Right lobe of liver (tissue), 6 donors: ENCODE data around the gene LRRTM4. TPM values are rescaled to one million over a fixed set of nuclear protein-coding genes. Genes with fewer than 3 reads are reported as not detected.

ENCODE experiments used
- ATAC-seq, 4 donors: fragments of 200-7000 bp; cut with Tn5 transposase; one replicate each; pipeline ENCODE4 v1.9.1; 2020; ENCODE audit warnings: mild to moderate bottlenecking in 4 of 4, moderate library complexity in 4 of 4
- DNase-seq, 3 donors: peaks; one replicate each; pipeline ENCODE4 v3.0.0-alpha.2; 2020
- H3K27ac ChIP-seq, 3 donors: fragments of 200-600 bp; one replicate each; pipeline ENCODE4 v1.8.0; 2022
- H3K27me3 ChIP-seq, 2 donors: fragments of 200-600 bp; one replicate each; pipeline ENCODE4 v1.8.0; 2022
- H3K36me3 ChIP-seq, 4 donors: fragments of 200-600 bp; sonication (generic) in 1 of 4; one replicate each; pipeline versions ENCODE4 v1.5.1 to v1.8.0; 2017 to 2022; ENCODE audit warnings: control low read depth in 1 of 4
- H3K4me1 ChIP-seq, 4 donors: fragments of 200-600 bp; sonication (generic) in 1 of 4; one replicate each; pipeline versions ENCODE4 v1.5.1 to v1.8.0; 2017 to 2022; ENCODE audit warnings: control low read depth in 1 of 4
- H3K4me3 ChIP-seq, 3 donors: fragments of 200-600 bp; one replicate each; pipeline ENCODE4 v1.8.0; 2022
- H3K9me3 ChIP-seq, 4 donors: fragments of 200-600 bp; sonication (generic) in 1 of 4; one replicate each; pipeline versions ENCODE4 v1.5.1 to v1.8.0; 2017 to 2022; ENCODE audit warnings: control low read depth in 1 of 4
- POLR2A ChIP-seq: fragments of 450-650 bp; IDR thresholded peaks from one replicate; pipeline ENCODE4 v1.6.1; 2017; ENCODE audit warnings: antibody characterized with exemption, mild to moderate bottlenecking
- WGBS: methylation state at CpG from one replicate; pipeline ENCODE4 v1.1.6; 2018; ENCODE audit warnings: low coverage, low lambda C conversion rate; ENCODE audit not compliant: insufficient coverage; ENCODE audit errors: missing lambda C conversion rate; 5-methylcytosine and 5-hydroxymethylcytosine counted together
- intact Hi-C, 2 donors: fragments of 100-400 bp; cut with DNase I; formaldehyde crosslinking; loops; one replicate each; pipeline versions ENCODE4 v1.11.2 to v1.14.1; 2022
- total RNA-seq, 6 experiments: library from RNA; depleted of rRNA in 2 of 6; stranded (reverse); fragments of >200 nt in 2 of 6; fragmentation: NEBNext Ultra II Directional in 3 of 6; extraction: Animal tissue kit (Norgen Biotek cat#: 25700) in 3 of 6; gene quantifications; one replicate each; pipeline versions ENCODE4 v1.1.0 to v1.2.4, GENCODE V29; 2016 to 2023
- TF ChIP-seq, protein P1 (sequence below), 4 donors: fragments of 200-600 bp in 3 of 4; fragments of 450-650 bp in 1 of 4; IDR thresholded peaks; one replicate each; pipeline versions ENCODE4 v1.5.1 to v1.8.0; 2016 to 2022; ENCODE audit warnings: antibody characterized with exemption in 4 of 4, mild to moderate bottlenecking in 2 of 4
- donor health status: DM: no; HTN: yes; CAD: no.
- donor health status: DM: no; HTN: no; CAD: no.
- donor health status: DM: no; HTN: no; CAD: no.
- donor health status: DM: no; HTN: yes; CAD: no.
- donor health status: DM: no; HTN: yes; CAD: no.

The LRRTM4 gene
- total RNA-seq, 6 experiments from 2014 or later, result 0.09 to 0.10 (median 0.09) TPM; not detected in 3

DNA sequence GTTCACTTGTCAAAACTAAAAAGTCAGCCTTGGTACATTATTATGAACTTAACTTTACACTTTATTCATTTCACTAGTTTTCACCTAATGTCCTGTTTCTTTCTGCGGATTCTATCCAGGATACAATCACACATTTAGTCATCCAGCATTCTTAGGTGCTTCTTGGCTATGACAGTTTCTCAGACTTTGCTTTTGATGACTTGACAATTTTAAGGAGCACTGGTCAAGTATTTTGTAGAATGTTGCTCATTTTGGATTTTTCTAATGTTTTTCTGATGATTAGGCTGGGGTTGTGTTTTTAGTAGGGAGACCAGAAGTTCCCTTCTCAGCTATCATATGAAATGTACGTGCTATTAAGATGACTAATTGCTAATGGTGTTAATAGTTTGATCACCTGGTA is 601.2 kb downstream of the LRRTM4 start:
- no peaks in the 10 kb centered on the region for H3K36me3 ChIP-seq
- no peak overlapping the region for H3K4me3 ChIP-seq
- no peaks in the 10 kb centered on the region for H3K9me3 ChIP-seq
- no peak for DNase-seq
- no peak for ATAC-seq
- no peaks in the 10 kb centered on the region for H3K4me1 ChIP-seq
- H3K27ac ChIP-seq, result no peak overlapping the region
- WGBS, result 47% methylated on average over 2 of the region's 2 CpGs
- TF ChIP-seq POLR2A, result no peak
- TF ChIP-seq, protein P1, sequence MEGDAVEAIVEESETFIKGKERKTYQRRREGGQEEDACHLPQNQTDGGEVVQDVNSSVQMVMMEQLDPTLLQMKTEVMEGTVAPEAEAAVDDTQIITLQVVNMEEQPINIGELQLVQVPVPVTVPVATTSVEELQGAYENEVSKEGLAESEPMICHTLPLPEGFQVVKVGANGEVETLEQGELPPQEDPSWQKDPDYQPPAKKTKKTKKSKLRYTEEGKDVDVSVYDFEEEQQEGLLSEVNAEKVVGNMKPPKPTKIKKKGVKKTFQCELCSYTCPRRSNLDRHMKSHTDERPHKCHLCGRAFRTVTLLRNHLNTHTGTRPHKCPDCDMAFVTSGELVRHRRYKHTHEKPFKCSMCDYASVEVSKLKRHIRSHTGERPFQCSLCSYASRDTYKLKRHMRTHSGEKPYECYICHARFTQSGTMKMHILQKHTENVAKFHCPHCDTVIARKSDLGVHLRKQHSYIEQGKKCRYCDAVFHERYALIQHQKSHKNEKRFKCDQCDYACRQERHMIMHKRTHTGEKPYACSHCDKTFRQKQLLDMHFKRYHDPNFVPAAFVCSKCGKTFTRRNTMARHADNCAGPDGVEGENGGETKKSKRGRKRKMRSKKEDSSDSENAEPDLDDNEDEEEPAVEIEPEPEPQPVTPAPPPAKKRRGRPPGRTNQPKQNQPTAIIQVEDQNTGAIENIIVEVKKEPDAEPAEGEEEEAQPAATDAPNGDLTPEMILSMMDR (IDR thresholded peaks at IDR 0.05), result no peak
- intact Hi-C loops, result no loop called here
- H3K27me3 ChIP-seq, result no peaks in the 10 kb centered on the region

DNA sequence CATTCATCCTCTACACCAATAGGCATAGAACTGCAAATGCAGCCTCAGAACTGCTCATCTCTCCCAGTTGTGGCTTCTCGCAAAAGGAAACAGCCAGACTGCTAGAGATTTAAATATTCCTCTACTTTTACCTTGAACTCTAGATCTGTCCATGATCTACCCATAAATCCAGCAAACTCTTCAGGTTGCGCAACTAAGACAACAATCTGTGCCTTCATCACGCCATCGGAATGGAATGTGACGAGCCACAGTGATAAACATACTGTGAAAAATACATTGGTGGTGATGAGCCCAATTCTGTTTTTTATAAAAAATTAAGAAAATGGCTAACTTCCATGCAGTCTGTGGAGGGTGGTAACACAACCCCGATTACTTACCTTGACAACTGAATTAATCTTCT is 626.7 kb downstream of the LRRTM4 start:
- Histone ChIP-seq H3K27me3 (no peaks in the 10 kb centered on the region), H3K9me3 (no peaks in the 10 kb centered on the region), H3K36me3 (no peaks in the 10 kb centered on the region), H3K4me3 (no peak overlapping the region), H3K4me1 (no peaks in the 10 kb centered on the region), H3K27ac (no peak overlapping the region)
- intact Hi-C loops, result no loop called here
- no peak for TF ChIP-seq POLR2A
- TF ChIP-seq, protein P1 (IDR thresholded peaks at IDR 0.05), result no peak
- ATAC-seq (no peak), DNase-seq (no peak)
- WGBS, result 48% methylated on average over 5 of the region's 6 CpGs

DNA sequence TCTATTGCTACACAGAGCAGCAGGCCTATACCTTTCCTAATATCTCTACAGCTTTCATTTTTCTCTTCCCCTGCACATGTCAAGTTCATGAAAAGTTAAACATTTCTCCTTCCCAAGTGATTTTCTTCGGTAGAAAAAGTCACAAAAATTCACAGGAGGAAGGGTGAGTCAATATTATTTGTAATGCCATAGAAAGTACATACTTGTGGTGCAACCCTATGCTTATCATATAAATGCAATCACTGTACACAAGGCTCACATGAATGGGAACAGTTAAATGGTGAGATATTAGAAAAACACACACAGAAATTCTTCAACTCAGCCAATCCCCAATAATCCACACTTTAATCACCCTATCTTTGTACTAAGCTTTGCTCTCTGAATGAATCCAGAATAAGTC is 651.6 kb downstream of the LRRTM4 start:
- Histone ChIP-seq H3K27me3 (no peaks in the 10 kb centered on the region), H3K27ac (no peak overlapping the region), H3K4me3 (no peak overlapping the region), H3K36me3 (no peaks in the 10 kb centered on the region), H3K4me1 (no peaks in the 10 kb centered on the region), H3K9me3 (no peaks in the 10 kb centered on the region)
- TF ChIP-seq, protein P1 (IDR thresholded peaks at IDR 0.05), result no peak
- TF ChIP-seq POLR2A, result no peak
- WGBS, result 6% methylated on average over 1 of the region's 1 CpG
- DNase-seq, result no peak
- ATAC-seq, result no peak
- intact Hi-C loops, result no loop called here

DNA sequence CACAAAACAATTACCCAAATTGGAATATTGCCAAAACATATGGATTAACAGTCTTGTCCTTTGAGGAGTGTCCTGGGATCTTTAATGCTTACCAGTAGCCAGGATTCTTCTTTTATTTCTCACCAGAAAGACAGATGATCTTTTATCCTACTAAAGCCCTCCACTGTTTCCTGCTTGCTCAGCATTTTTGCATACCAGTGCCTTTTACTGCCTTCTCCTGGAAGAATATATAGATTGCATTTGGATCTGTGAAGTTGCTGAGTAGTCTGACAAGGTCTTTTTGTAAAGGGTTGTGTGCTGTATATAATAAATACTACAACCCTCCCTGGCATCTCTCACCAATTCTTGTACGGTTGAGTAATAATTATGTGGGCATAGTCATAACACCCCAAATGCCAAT is 652.2 kb downstream of the LRRTM4 start:
- TF ChIP-seq, protein P1 (IDR thresholded peaks at IDR 0.05), result no peak
- no peak for TF ChIP-seq POLR2A

DNA sequence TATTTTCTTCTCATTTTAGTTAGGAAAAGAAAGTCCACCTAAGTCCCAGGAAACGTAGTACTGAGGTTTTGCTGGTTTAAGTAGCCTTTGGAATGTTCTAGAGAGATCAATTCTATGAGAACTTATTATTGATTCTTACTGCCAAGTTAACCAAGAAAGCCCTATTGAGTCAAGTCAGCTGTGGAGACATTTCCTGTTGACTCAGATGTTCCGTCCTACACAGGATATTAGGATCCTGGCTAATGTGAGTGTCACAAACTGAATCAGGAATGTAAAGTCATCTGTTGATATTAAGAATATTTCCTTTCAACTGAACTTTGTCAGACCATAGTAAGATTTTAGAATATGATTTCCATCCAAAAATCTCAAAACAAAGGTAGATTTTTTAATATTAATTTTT is 654.3 kb downstream of the LRRTM4 start:
- intact Hi-C loops, result no loop called here
- 13% methylated on average over 2 of the region's 2 CpGs for WGBS
- no peak for DNase-seq
- H3K27me3 ChIP-seq, result no peaks in the 10 kb centered on the region
- H3K27ac ChIP-seq, result no peak overlapping the region
- H3K4me3 ChIP-seq, result no peak overlapping the region
- H3K36me3 ChIP-seq, result no peaks in the 10 kb centered on the region
- no peak for TF ChIP-seq POLR2A
- TF ChIP-seq, protein P1 (IDR thresholded peaks at IDR 0.05), result no peak
- no peaks in the 10 kb centered on the region for H3K9me3 ChIP-seq
- no peaks in the 10 kb centered on the region for H3K4me1 ChIP-seq
- peak in 1 of 4 donors; percentile 42 for ATAC-seq

More for the DNA sequence above, 652.2 kb downstream of the LRRTM4 start:
- no peak overlapping the region for H3K4me3 ChIP-seq
- no peak for DNase-seq
- 91% methylated on average over 1 of the region's 1 CpG for whole genome bisulfite sequencing
- no peak overlapping the region for H3K27ac ChIP-seq
- no peaks in the 10 kb centered on the region for H3K36me3 ChIP-seq
- intact Hi-C loops, result no loop called here
- no peaks in the 10 kb centered on the region for H3K27me3 ChIP-seq
- no peaks in the 10 kb centered on the region for H3K4me1 ChIP-seq
- ATAC-seq, result no peak
- H3K9me3 ChIP-seq, result no peaks in the 10 kb centered on the region
